ENCODE results near the gene ATP6V1F. TPM values are rescaled to one million over a fixed set of nuclear protein-coding genes. Genes with fewer than 3 reads are reported as not detected.

Gene ATP6V1F
- total RNA-seq, 1 experiment from 2014 or later = 115 TPM

- no peak overlapping the region for H4K91ac ChIP-seq (ENCODE audit: insufficient read length, low read depth, low read length)
- no peak overlapping the region for H2AFZ ChIP-seq (ENCODE audit: low read length)
- H2BK12ac ChIP-seq (ENCODE audit: insufficient read length, low read depth, low read length) = no peak overlapping the region
- H3K23ac ChIP-seq (ENCODE audit: insufficient read length, low read depth, low read length) = no peak overlapping the region
- H2BK15ac ChIP-seq (ENCODE audit: low read depth, low read length) = no peak overlapping the region
- H4K20me1 ChIP-seq (ENCODE audit: control insufficient read depth, insufficient read depth, insufficient read length) = no peaks in the 10 kb centered on the region
- no peak overlapping the region for H3K4ac ChIP-seq (ENCODE audit: low read depth, low read length)
- H4K8ac ChIP-seq (replicated peaks; ENCODE audit: insufficient read length, low read depth, low read length) = no peak overlapping the region
- no CpG with 5 or more reads among the region's 11 CpGs for WGBS (ENCODE audit: extremely low coverage, insufficient read length, low lambda C conversion rate)
- Mint-ChIP-seq H3K9me3 (no peaks in the 10 kb centered on the region; a peak in 1 of 5 replicates), H3K36me3 (ENCODE audit: insufficient read depth in 1 of 3, low read depth in 3 of 3) (no peaks in the 10 kb centered on the region), H3K4me3 (no peak overlapping the region; a peak in 1 of 5 replicates), H3K27ac (no peak overlapping the region), H3K27me3 (ENCODE audit: low read depth) (peaks cover 19% of the 10 kb centered on the region), H3K4me1 (peaks cover 20 to 38% of the 10 kb centered on the region in 2 experiments)
- no peak overlapping the region for H3K18ac ChIP-seq (ENCODE audit: insufficient read length, low read depth, low read length)
- peak; percentile 53 for DNase-seq
- H2BK5ac ChIP-seq (ENCODE audit: insufficient read length, low read length) = no peak overlapping the region
- H3K9me3 ChIP-seq (ENCODE audit: control insufficient read depth, low read depth, low read length) = no peaks in the 10 kb centered on the region
- no peak overlapping the region for H3K9ac ChIP-seq (ENCODE audit: extremely low read depth, insufficient read length, low read length)
- H3K4me1 ChIP-seq (ENCODE audit: insufficient read depth, low read length) = peaks cover 5% of the 10 kb centered on the region; the same call in 1 of the 2 replicates
- H3T11ph ChIP-seq (ENCODE audit: low read length) = no peak overlapping the region
- H3K23me2 ChIP-seq (ENCODE audit: insufficient read length, low read depth, low read length, poor library complexity, severe bottlenecking) = peaks cover 21% of the 10 kb centered on the region
- no peak overlapping the region for H3K27ac ChIP-seq (ENCODE audit: insufficient read length, low read depth, low read length)
- peaks cover 10% of the 10 kb centered on the region; the same call in 1 of the 2 replicates for H3K27me3 ChIP-seq (ENCODE audit: insufficient read depth, low read length)
- no peak overlapping the region for H3K56ac ChIP-seq (ENCODE audit: insufficient read length, low read depth, low read length)
- H3K4me2 ChIP-seq (ENCODE audit: insufficient read depth, insufficient read length, low read length) = peak overlapping the region; percentile 68
- H2AK5ac ChIP-seq (ENCODE audit: insufficient read length, low read length) = no peak overlapping the region
- no peaks in the 10 kb centered on the region for H3K79me2 ChIP-seq (ENCODE audit: insufficient read depth, low read length)
- no peak overlapping the region for H4K5ac ChIP-seq (ENCODE audit: insufficient read length, low read depth, low read length)
- H2BK20ac ChIP-seq (ENCODE audit: low read depth, low read length, poor library complexity, severe bottlenecking) = no peak overlapping the region
- no peaks in the 10 kb centered on the region for H3K79me1 ChIP-seq (ENCODE audit: insufficient read depth, low read depth, low read length, poor library complexity, severe bottlenecking)
- no peak overlapping the region for H3K14ac ChIP-seq (ENCODE audit: insufficient read depth, low read length)
- TF ChIP-seq CTCF (conservative IDR thresholded peaks at IDR 0.05) = no peak
- H2BK120ac ChIP-seq (ENCODE audit: low read depth, low read length, poor library complexity, severe bottlenecking) = no peak overlapping the region
Measured at GRCh38 chr7:128914566-128915151, 52.0 kb downstream of the ATP6V1F start.

Measured in H9 (cell line).